CD4-positive, CD25-positive, alpha-beta regulatory T cell (primary cell): Measurements from ENCODE around the gene RHOT2. TPM values are rescaled to one million over a fixed set of nuclear protein-coding genes. Genes with fewer than 3 reads are reported as not detected.

Experiments used
- ATAC-seq, 2 donors: fragments of 150-1000 bp; cut with Tn5 transposase; one replicate each; pipeline ENCODE4 v1.10.0; 2021; ENCODE audit warnings: low read depth in 2 of 2, moderate number of reproducible peaks in 2 of 2, moderate library complexity in 1 of 2
- DNase-seq, 3 donors: peaks; one replicate each; pipeline versions ENCODE4 v3.0.0 to v3.0.0-alpha.2; 2012 to 2022; ENCODE audit warnings: mixed read lengths in 1 of 3
- H3K27ac ChIP-seq: one replicate; pipeline ENCODE4 v1.7.0; 2013; ENCODE audit warnings: mild to moderate bottlenecking, low read length; ENCODE audit not compliant: insufficient read depth, poor library complexity, severe bottlenecking
- H3K27me3 ChIP-seq: one replicate; pipeline ENCODE4 v1.7.0; 2013; ENCODE audit warnings: low read length; ENCODE audit not compliant: control insufficient read depth, insufficient read depth
- H3K36me3 ChIP-seq: one replicate; pipeline ENCODE4 v1.7.0; 2013; ENCODE audit warnings: mild to moderate bottlenecking, low read length, moderate library complexity; ENCODE audit not compliant: control insufficient read depth, insufficient read depth
- H3K4me1 ChIP-seq: 2 replicates; pipeline ENCODE4 v1.7.0; 2013; ENCODE audit warnings: mild to moderate bottlenecking, low read length; ENCODE audit not compliant: insufficient read depth, control insufficient read depth, poor library complexity, severe bottlenecking
- H3K4me3 ChIP-seq: one replicate; pipeline ENCODE4 v1.7.0; 2013; ENCODE audit warnings: low read depth, mild to moderate bottlenecking, low read length, moderate library complexity
- H3K9me3 ChIP-seq, 2 experiments: 1 replicate in 1 of 2; 2 replicates in 1 of 2; pipeline ENCODE4 v1.7.0; 2013; ENCODE audit warnings: low read length in 2 of 2, mild to moderate bottlenecking in 1 of 2, moderate library complexity in 1 of 2; ENCODE audit not compliant: control insufficient read depth in 2 of 2
- H3K27ac Mint-ChIP-seq, 3 donors: one replicate each; pipeline ENCODE4 v1.8.0; 2020 to 2022; ENCODE audit warnings: mild to moderate bottlenecking in 3 of 3, mixed read lengths in 3 of 3, moderate library complexity in 2 of 3
- H3K27me3 Mint-ChIP-seq: one replicate; pipeline ENCODE4 v1.8.0; 2022; ENCODE audit warnings: mild to moderate bottlenecking, mixed read lengths
- H3K36me3 Mint-ChIP-seq: one replicate; pipeline ENCODE4 v1.8.0; 2020; ENCODE audit warnings: mixed read lengths
- H3K4me1 Mint-ChIP-seq, 4 donors: one replicate each; pipeline ENCODE4 v1.8.0; 2020 to 2022; ENCODE audit warnings: mixed read lengths in 4 of 4, mild to moderate bottlenecking in 1 of 4
- H3K4me3 Mint-ChIP-seq, 4 donors: one replicate each; pipeline ENCODE4 v1.8.0; 2020 to 2022; ENCODE audit warnings: mild to moderate bottlenecking in 4 of 4, mixed read lengths in 4 of 4, moderate library complexity in 3 of 4
- H3K9me3 Mint-ChIP-seq, 7 donors: one replicate each; pipeline ENCODE4 v1.8.0; 2020 to 2022; ENCODE audit warnings: mixed read lengths in 7 of 7, mild to moderate bottlenecking in 3 of 7, moderate library complexity in 2 of 7
- polyA plus RNA-seq, 4 donors: library from polyadenylated mRNA; unstranded; fragments of 300-500 nt; fragmentation: Illumina TruSeq; gene quantifications; one replicate each; pipeline ENCODE4 v1.2.3, GENCODE V29; 2021
- total RNA-seq: library from RNA; stranded (reverse); gene quantifications from one replicate; pipeline ENCODE4 v1.2.3, GENCODE V29; 2022

RHOT2 gene
- total and polyA plus RNA-seq, 5 donors from 2014 or later = 34.3 to 212 (median 41.8) TPM

DNA sequence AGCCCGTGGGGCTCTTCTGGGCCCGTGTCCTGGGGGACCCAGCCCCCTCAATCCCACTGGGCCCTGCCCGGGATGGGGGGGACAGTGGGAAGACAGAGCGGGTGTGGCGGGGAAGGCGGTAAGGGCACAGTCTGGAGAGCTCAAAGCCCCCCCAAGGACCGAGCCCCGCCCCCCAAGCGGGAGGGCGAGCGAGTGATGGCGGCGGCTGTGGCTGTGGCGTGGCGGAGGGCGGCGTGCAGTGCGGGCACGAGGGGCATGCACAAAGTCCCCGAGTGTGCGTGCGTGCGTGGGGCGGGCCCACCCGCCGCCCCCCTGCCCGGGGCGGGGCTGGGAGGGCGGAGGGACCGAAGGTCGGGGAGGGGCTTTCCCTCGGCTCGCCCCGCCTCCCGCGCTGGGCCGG is 25.8 kb downstream of the RHOT2 start:
- Mint-ChIP-seq H3K27me3 (no peaks in the 10 kb centered on the region), H3K36me3 (no peaks in the 10 kb centered on the region), H3K9me3 (peaks cover 0 to 1% (median 0%) of the 10 kb centered on the region in 7 donors), H3K4me1 (peaks cover 2 to 47% (median 9%) of the 10 kb centered on the region in 4 donors), H3K27ac (no peak overlapping the region), H3K4me3 (peak overlapping the region in 3 of 4 donors; percentile 15 to 67 (median 51))
- DNase-seq (peak in 1 of 3 donors; percentile 29), ATAC-seq (no peak)
- Histone ChIP-seq H3K27me3 (no peaks in the 10 kb centered on the region), H3K9me3 (no peaks in the 10 kb centered on the region), H3K36me3 (no peaks in the 10 kb centered on the region), H3K4me3 (no peak overlapping the region), H3K27ac (no peak overlapping the region), H3K4me1 (peaks cover 44% of the 10 kb centered on the region)

- peaks cover under 1% of the 10 kb centered on the region for H3K27me3 Mint-ChIP-seq
- H3K27ac Mint-ChIP-seq = no peak overlapping the region
- H3K4me1 Mint-ChIP-seq = peaks cover 2 to 43% (median 9%) of the 10 kb centered on the region in 4 donors
- H3K4me3 Mint-ChIP-seq = peak overlapping the region; percentile 71 to 88 (median 82)
- no peaks in the 10 kb centered on the region for H3K36me3 ChIP-seq
- no peak overlapping the region for H3K4me3 ChIP-seq
- ATAC-seq (no peak), DNase-seq (no peak)
- no peaks in the 10 kb centered on the region for H3K36me3 Mint-ChIP-seq
- H3K9me3 ChIP-seq = no peaks in the 10 kb centered on the region
- peaks cover 0 to 1% (median 0%) of the 10 kb centered on the region in 7 donors for H3K9me3 Mint-ChIP-seq
- H3K27me3 ChIP-seq = no peaks in the 10 kb centered on the region
- H3K4me1 ChIP-seq = peaks cover 45% of the 10 kb centered on the region
- peak overlapping the region; percentile 33 for H3K27ac ChIP-seq
Observed at GRCh38 chr16:694187-694862, 26.4 kb downstream of the RHOT2 start.

GRCh38 chr16:694863-695354 is 27.0 kb downstream of the RHOT2 start:
- DNase-seq (no peak), ATAC-seq (no peak)
- Histone ChIP-seq H3K9me3 (no peaks in the 10 kb centered on the region), H3K27me3 (no peaks in the 10 kb centered on the region), H3K4me1 (peaks cover 45% of the 10 kb centered on the region), H3K27ac (peak overlapping the region; percentile 33), H3K4me3 (no peak overlapping the region), H3K36me3 (no peaks in the 10 kb centered on the region)
- Mint-ChIP-seq H3K27me3 (peaks cover 4% of the 10 kb centered on the region), H3K27ac (no peak overlapping the region), H3K4me3 (peak overlapping the region in 3 of 4 donors; percentile 55 to 84 (median 61)), H3K4me1 (peaks cover 2 to 40% (median 7%) of the 10 kb centered on the region in 4 donors), H3K36me3 (no peaks in the 10 kb centered on the region), H3K9me3 (peaks cover 0 to 1% (median 0%) of the 10 kb centered on the region in 7 donors)

DNA sequence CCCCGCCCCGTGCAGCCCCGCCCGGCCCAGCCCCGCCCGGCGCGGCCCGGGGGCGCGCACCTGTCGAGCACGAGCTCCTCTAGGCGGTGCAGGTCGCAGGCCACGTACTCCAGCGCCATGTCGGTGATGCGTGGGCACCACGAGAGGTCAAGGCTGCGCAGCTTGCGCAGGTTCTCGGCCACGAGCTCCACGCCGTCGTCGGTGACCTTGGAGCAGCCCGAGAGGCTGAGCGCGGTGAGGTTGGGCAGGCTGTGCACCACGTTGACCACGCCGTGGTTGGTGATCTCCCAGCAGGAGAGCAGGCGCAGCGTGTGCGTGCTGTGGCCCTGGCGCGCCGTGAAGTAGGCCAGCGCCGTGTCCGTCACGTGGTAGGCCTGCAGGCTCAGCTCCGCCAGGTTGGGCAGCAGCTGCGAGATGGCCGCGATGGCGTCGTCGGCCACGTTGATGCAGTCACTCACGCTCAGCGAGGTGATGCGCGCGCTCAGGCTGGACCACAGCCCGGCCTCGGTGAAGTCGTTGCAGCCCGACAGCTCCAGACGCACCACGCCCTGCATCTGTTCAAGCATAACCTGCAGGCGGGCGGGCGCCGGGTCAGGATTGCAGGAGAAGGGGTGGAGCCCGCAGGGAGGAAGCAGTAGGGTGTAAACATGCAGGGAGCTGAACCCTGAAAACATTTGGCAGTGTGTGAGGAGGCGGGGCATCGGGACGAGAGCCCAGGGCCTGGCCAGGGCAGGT is 27.6 kb downstream of the RHOT2 start:
- ATAC-seq = peak; percentile 79 to 81
- peak; percentile 60 to 77 (median 76) for DNase-seq
- Histone ChIP-seq H3K36me3 (no peaks in the 10 kb centered on the region), H3K4me3 (peak overlapping the region; percentile 26), H3K27ac (peak overlapping the region; percentile 23), H3K4me1 (peaks cover 47% of the 10 kb centered on the region), H3K9me3 (no peaks in the 10 kb centered on the region), H3K27me3 (no peaks in the 10 kb centered on the region)
- Mint-ChIP-seq H3K4me1 (peaks cover 0 to 38% (median 4%) of the 10 kb centered on the region in 4 donors), H3K36me3 (no peaks in the 10 kb centered on the region), H3K27me3 (peaks cover 4% of the 10 kb centered on the region), H3K27ac (peak overlapping the region; percentile 62 to 96 (median 87)), H3K4me3 (peak overlapping the region; percentile 69 to 87 (median 86)), H3K9me3 (peaks cover 0 to 1% (median 0%) of the 10 kb centered on the region in 7 donors)

DNA sequence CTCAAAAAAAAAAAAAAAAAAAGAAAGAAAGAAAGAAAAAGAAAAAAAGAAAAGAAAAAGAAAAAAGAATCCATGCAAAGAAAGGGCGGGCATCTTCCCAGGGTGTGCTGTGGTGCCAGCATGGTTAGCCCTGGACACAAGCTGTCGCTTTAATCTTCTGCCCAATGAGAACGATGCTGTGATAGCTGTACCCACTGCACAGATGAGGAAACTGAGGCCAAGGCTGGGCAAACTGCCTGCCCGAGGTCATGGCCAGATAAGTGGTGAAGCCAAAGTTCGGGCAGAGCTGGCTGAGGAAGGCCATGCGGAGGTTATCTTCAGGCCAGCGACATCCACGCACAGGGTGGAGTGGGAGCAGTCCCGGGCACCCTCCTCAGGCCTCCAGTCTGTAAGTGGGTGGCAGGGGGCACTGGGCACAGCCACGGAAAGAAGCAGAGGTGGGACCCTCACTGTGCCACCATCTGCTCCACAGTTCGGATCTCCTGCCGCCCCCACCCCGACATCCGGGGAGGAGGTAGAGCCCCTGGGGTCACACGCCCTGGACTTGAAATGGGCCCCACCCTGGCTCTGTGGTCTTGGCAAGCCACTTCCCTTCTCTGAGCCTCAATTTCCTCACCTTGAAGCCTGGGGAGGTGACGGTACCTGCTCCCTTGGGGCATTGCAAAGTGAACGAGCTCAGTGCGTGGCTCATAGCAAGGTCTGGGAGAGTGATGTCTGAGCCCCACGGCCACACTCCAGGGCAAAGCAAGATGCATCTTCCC is 31.2 kb downstream of the RHOT2 start:
- peaks cover 53% of the 10 kb centered on the region for H3K4me1 ChIP-seq

GRCh38 chr16:700684-701584 is 33.0 kb downstream of the RHOT2 start:
- no peak overlapping the region for H3K27ac Mint-ChIP-seq
- H3K27ac ChIP-seq = no peak overlapping the region
- peak; percentile 35 to 49 for ATAC-seq
- H3K9me3 Mint-ChIP-seq = no peaks in the 10 kb centered on the region
- no peaks in the 10 kb centered on the region for H3K36me3 Mint-ChIP-seq
- H3K4me1 ChIP-seq = peaks cover 37% of the 10 kb centered on the region
- H3K4me3 ChIP-seq = no peak overlapping the region
- H3K27me3 ChIP-seq = peaks cover 5% of the 10 kb centered on the region
- H3K4me3 Mint-ChIP-seq = no peak overlapping the region
- peak in 1 of 3 donors; percentile 55 for DNase-seq
- H3K4me1 Mint-ChIP-seq = peaks cover 0 to 27% (median 4%) of the 10 kb centered on the region in 4 donors
- no peaks in the 10 kb centered on the region for H3K9me3 ChIP-seq
- peaks cover 30% of the 10 kb centered on the region for H3K27me3 Mint-ChIP-seq
- H3K36me3 ChIP-seq = no peaks in the 10 kb centered on the region

More for the DNA sequence above, 31.2 kb downstream of the RHOT2 start:
- Mint-ChIP-seq H3K27me3 (peaks cover 26% of the 10 kb centered on the region), H3K27ac (no peak overlapping the region), H3K4me3 (peak overlapping the region; percentile 49 to 67 (median 61)), H3K4me1 (peaks cover 0 to 37% (median 4%) of the 10 kb centered on the region in 4 donors), H3K9me3 (peaks cover 0 to 1% (median 0%) of the 10 kb centered on the region in 7 donors), H3K36me3 (no peaks in the 10 kb centered on the region)
- Histone ChIP-seq H3K4me3 (no peak overlapping the region), H3K27ac (no peak overlapping the region), H3K27me3 (peaks cover 5% of the 10 kb centered on the region), H3K9me3 (no peaks in the 10 kb centered on the region), H3K36me3 (no peaks in the 10 kb centered on the region)
- DNase-seq = peak in 1 of 3 donors; percentile 52
- no peak for ATAC-seq
